PC-9 (cell line): Measurements from ENCODE around the gene USF1. TPM values are rescaled to one million over a fixed set of nuclear protein-coding genes. Genes with fewer than 3 reads are reported as not detected.

Source experiments
- Bru-seq: library from RNA; stranded (reverse); fragments of 400-500 nt; gene quantifications from one replicate; lab custom pipeline; 2021; lab: Mats Ljungman, UMichigan
- BruChase-seq, 2 experiments: library from RNA; stranded (reverse); fragments of 400-500 nt; gene quantifications; one replicate each; lab custom pipeline; 2021; lab: Mats Ljungman, UMichigan
- BruUV-seq: library from RNA; stranded (reverse); fragments of 400-500 nt; replicated peaks from 2 replicates; lab custom pipeline; 2021; lab: Mats Ljungman, UMichigan
- CTCF ChIA-PET: fragments of 300-600 bp; sonication (Branson Sonifier 250); formaldehyde crosslinking; loops from one replicate; lab custom pipeline; 2022; ENCODE audit warnings: antibody characterized with exemption; lab: Charles Lee
- POLR2A ChIA-PET: fragments of 300-600 bp; sonication (Branson Sonifier 250); formaldehyde crosslinking; loops from one replicate; lab custom pipeline; 2022; ENCODE audit warnings: antibody characterized with exemption; ENCODE audit not compliant: unreplicated experiment; lab: Charles Lee
- DNase-seq, 2 experiments: peaks; one replicate each; pipeline versions ENCODE4 v3.0.0 to v3.0.0-alpha.2; 2015 to 2022; ENCODE audit warnings: mixed read lengths in 1 of 2
- H2AFZ ChIP-seq: fragments of 200-600 bp; sonication (generic); 2 replicates; pipeline ENCODE4 v1.8.1; 2017; ENCODE audit warnings: antibody characterized with exemption
- H3F3A ChIP-seq: fragments of 200-600 bp; sonication (generic); 2 replicates; pipeline ENCODE4 v1.8.1; 2017; ENCODE audit warnings: antibody characterized with exemption, mild to moderate bottlenecking, low read depth; ENCODE audit not compliant: insufficient read depth
- H3K27ac ChIP-seq: fragments of 200-600 bp; sonication (generic); 2 replicates; pipeline ENCODE4 v1.6.1; 2016; ENCODE audit warnings: mixed run types
- H3K27me3 ChIP-seq: fragments of 200-600 bp; sonication (generic); 2 replicates; pipeline ENCODE4 v1.6.1; 2016; ENCODE audit warnings: low read depth, mixed run types; ENCODE audit not compliant: insufficient read depth
- H3K36me3 ChIP-seq: fragments of 200-600 bp; sonication (generic); 2 replicates; pipeline ENCODE4 v1.6.1; 2016; ENCODE audit warnings: low read depth, mixed run types
- H3K4me1 ChIP-seq: fragments of 200-600 bp; sonication (generic); replicated peaks from 2 replicates; pipeline ENCODE4 v1.6.1; 2016; ENCODE audit warnings: mixed run types; ENCODE audit not compliant: insufficient read depth
- H3K4me2 ChIP-seq: fragments of 200-600 bp; sonication (generic); 2 replicates; pipeline ENCODE4 v1.6.1; 2017; ENCODE audit warnings: mixed run types
- H3K4me3 ChIP-seq: fragments of 200-600 bp; sonication (generic); 2 replicates; pipeline ENCODE4 v1.6.1; 2016; ENCODE audit warnings: mixed run types
- H3K79me2 ChIP-seq: fragments of 200-600 bp; sonication (generic); 2 replicates; pipeline ENCODE4 v1.6.1; 2017; ENCODE audit warnings: low read depth, mixed run types
- H3K9me2 ChIP-seq: fragments of 200-600 bp; sonication (generic); 2 replicates; pipeline ENCODE4 v1.8.1; 2017; ENCODE audit warnings: mild to moderate bottlenecking; ENCODE audit not compliant: insufficient read depth
- H3K9me3 ChIP-seq: fragments of 200-600 bp; sonication (generic); 2 replicates; pipeline ENCODE4 v1.8.1; 2016; ENCODE audit warnings: low read depth; ENCODE audit not compliant: insufficient read depth
- H4K20me1 ChIP-seq: fragments of 200-600 bp; sonication (generic); 2 replicates; pipeline ENCODE4 v1.8.1; 2017; ENCODE audit not compliant: insufficient read depth
- EZH2 ChIP-seq: fragments of 200-600 bp; sonication (generic); IDR thresholded peaks from 2 replicates; pipeline ENCODE4 v1.8.0; 2017; ENCODE audit warnings: antibody characterized with exemption, low read depth
- intact Hi-C: fragments of 100-400 bp; cut with micrococcal nuclease; formaldehyde crosslinking; loops from one replicate; pipeline ENCODE4 v1.10.0; 2022; ENCODE audit not compliant: unreplicated experiment
- long read RNA-seq: library from polyadenylated mRNA; stranded (forward); transcript quantifications from one replicate; pipeline ENCODE4 v2.0.0, GENCODE V29; 2022
- total RNA-seq: library from RNA; stranded (reverse); gene quantifications from 2 replicates; pipeline ENCODE4 v1.2.3, GENCODE V29; 2021
- TF ChIP-seq, protein P1 (sequence below): fragments of 200-600 bp; sonication (generic); conservative IDR thresholded peaks from 2 replicates; pipeline ENCODE4 v1.6.1; 2017; ENCODE audit warnings: mixed run types, antibody characterized with exemption, mild to moderate bottlenecking, moderate library complexity

USF1 gene, protein sequence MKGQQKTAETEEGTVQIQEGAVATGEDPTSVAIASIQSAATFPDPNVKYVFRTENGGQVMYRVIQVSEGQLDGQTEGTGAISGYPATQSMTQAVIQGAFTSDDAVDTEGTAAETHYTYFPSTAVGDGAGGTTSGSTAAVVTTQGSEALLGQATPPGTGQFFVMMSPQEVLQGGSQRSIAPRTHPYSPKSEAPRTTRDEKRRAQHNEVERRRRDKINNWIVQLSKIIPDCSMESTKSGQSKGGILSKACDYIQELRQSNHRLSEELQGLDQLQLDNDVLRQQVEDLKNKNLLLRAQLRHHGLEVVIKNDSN
- 34.8 and 43.2 TPM in 2 replicates for total RNA-seq
- Bru-seq, nascent RNA, result percentile 65 among the genes with signal in this experiment
- percentile 79 among the genes with signal in this experiment for BruChase-seq, experiment 1, labeled RNA remaining after a 2-hour chase
- BruChase-seq, experiment 2, labeled RNA remaining after a 6-hour chase, result percentile 87 among the genes with signal in this experiment
- long read RNA-seq, partial matches to known transcripts, result 0 of 4 reads
- long read RNA-seq, other reads (novel, unspliced or antisense), result 2 of 4 reads

DNA sequence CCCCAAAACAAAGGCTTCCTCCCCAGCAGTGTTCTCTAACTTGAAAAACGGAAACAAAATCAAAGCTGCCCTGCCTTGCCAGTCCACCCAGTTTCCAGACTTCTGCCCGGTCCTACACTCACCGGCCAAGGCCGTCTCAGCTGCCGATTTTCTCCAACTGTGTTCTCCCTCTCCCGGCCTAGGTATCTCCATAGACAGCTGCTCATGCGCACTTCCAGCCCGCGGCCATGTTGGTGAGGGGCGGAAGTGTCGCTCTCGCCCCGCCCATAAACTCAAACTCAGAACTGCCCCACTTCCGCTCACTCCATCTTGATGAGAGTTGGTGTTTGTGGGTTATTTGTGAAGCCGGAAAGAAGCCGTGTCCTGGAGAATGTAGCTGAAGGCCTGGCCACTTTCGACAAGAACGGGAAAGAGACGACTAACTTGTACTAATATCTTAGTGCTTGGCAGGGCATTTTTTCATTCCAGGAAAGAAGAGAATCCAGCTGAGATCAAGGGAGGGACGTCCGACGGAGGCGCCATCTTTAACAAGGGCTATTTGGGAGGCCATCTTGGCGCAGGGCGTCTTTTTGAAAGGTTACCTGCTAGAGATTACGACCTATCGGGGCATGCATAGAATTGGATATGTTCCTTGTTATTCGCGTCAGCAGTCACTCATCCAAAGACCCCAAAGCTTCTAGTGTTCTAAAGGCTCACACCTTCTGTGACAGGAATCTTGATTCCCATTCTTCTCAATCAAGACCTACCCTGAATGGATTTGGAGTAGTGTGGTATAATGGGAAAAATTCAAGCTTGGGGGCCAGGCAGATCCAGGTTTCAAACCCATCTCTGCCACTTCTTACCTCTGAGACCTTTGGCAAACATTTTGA is at the start of gene USF1:
USF1 (minus strand) TSS at position 242 of the 869 bp plus-strand sequence. CDS start 2,702 bp downstream, outside the sequence.
- H4K20me1 ChIP-seq, result no peaks in the 10 kb centered on the region
- H3K4me1 ChIP-seq, result peaks cover 15% of the 10 kb centered on the region
- H3K4me2 ChIP-seq, result peak within 1 kb of the TSS; percentile 87
- ChIA-PET CTCF (interaction anchor here (0.5 to 2.3 kb wide), 4 partner anchors 39 to 56 kb away, joined by 3 to 11 read pairs (median 6); partner anchors contain the start of gene KLHDC9), POLR2A (interaction anchor here (0.6 to 1.1 kb wide), 10 partner anchors 23 to 324 kb away, joined by 3 to 7 read pairs (median 4); partner anchors contain the start of genes F11R and SDHC)
- H3K79me2 ChIP-seq, result peaks cover 21% of the 10 kb centered on the region
- H3K27me3 ChIP-seq, result no peaks in the 10 kb centered on the region
- peak within 1 kb of the TSS; percentile 85 for H3K27ac ChIP-seq
- peaks cover 16% of the 10 kb centered on the region for H3K9me3 ChIP-seq
- BruUV-seq, result TSS peak; percentile 85
- peak within 1 kb of the TSS; percentile 66 for H3K4me3 ChIP-seq
- no peak for TF ChIP-seq EZH2
- TF ChIP-seq, protein P1, sequence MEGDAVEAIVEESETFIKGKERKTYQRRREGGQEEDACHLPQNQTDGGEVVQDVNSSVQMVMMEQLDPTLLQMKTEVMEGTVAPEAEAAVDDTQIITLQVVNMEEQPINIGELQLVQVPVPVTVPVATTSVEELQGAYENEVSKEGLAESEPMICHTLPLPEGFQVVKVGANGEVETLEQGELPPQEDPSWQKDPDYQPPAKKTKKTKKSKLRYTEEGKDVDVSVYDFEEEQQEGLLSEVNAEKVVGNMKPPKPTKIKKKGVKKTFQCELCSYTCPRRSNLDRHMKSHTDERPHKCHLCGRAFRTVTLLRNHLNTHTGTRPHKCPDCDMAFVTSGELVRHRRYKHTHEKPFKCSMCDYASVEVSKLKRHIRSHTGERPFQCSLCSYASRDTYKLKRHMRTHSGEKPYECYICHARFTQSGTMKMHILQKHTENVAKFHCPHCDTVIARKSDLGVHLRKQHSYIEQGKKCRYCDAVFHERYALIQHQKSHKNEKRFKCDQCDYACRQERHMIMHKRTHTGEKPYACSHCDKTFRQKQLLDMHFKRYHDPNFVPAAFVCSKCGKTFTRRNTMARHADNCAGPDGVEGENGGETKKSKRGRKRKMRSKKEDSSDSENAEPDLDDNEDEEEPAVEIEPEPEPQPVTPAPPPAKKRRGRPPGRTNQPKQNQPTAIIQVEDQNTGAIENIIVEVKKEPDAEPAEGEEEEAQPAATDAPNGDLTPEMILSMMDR, result 0 out of 2 replicates have a peak, but pooled peaks have one; percentile 19
- H3K9me2 ChIP-seq, result no peaks in the 10 kb centered on the region
- no peaks in the 10 kb centered on the region; the same call in 1 of the 2 replicates for H3K36me3 ChIP-seq
- intact Hi-C loops, result loop anchor here (1.0 to 2.0 kb wide), 3 partner anchors 37 to 52 kb away; partner anchors contain the start of gene KLHDC9
- peak; percentile 89 to 90 for DNase-seq
- H2AFZ ChIP-seq, result peak within 1 kb of the TSS; percentile 80
- H3F3A ChIP-seq, result peaks cover 3% of the 10 kb centered on the region; the same call in 1 of the 2 replicates

DNA sequence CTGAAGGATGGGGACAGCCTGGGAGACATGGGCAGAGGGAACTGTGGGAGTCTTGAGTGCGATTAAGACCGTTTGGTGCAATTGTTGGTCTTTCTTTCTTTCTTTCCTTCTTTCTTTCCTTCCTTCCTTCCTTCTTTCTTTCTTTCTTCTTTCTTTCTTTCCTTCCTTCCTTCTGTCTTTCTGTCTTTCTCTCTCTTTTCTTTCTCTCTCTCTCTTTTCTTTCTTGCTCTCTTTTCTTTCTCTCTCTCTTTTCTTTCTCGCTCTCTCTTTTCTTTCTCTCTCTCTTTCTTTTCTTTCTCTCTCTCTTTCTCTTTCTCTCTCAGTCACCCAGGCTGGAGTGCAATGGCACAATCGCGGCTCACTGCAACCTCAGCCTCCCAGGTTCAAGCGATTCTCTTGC is 49.5 kb upstream of the USF1 start:
- Histone ChIP-seq H3K27ac (no peak overlapping the region), H3K27me3 (no peaks in the 10 kb centered on the region), H4K20me1 (no peaks in the 10 kb centered on the region), H3K9me2 (no peaks in the 10 kb centered on the region), H3K4me3 (no peak overlapping the region), H3K4me2 (no peak overlapping the region), H3F3A (peaks cover 30% of the 10 kb centered on the region), H3K79me2 (no peaks in the 10 kb centered on the region), H2AFZ (no peak overlapping the region), H3K36me3 (no peaks in the 10 kb centered on the region), H3K4me1 (peaks cover 48% of the 10 kb centered on the region), H3K9me3 (no peaks in the 10 kb centered on the region)
- ChIA-PET POLR2A (no interaction called here), CTCF (interaction anchor here (0.7 kb wide), 1 partner anchor 27 kb away, joined by 3 read pairs; no protein-coding TSS in a partner anchor)
- intact Hi-C loops, result no loop called here
- no peak for DNase-seq
- no TSS peak for BruUV-seq
- no peak for TF ChIP-seq EZH2
- TF ChIP-seq, protein P1, result no peak

DNA sequence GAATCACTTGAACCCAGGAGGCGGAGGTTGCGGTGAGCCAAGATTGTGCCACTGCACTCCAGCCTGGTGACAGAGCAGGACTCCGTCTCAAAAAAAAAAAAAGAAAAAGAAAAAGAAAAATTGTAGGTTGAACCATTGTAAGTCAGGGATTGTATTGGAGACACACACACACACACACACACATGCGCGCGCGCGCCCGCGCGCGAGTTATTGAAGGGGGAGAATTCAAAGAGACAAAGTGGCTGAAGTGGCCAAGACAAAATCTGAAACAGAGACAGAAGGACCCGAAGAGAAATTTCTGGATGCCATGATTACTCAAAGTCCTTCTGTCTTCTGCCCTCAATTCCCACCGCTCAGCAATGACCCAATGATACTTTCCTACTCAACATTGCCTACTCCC is 48.7 kb upstream of the USF1 start:
- Histone ChIP-seq H3K4me3 (no peak overlapping the region), H2AFZ (no peak overlapping the region), H3K36me3 (no peaks in the 10 kb centered on the region), H3F3A (peaks cover 23% of the 10 kb centered on the region), H3K9me2 (no peaks in the 10 kb centered on the region), H3K9me3 (no peaks in the 10 kb centered on the region), H3K27ac (no peak overlapping the region), H3K79me2 (no peaks in the 10 kb centered on the region), H3K27me3 (no peaks in the 10 kb centered on the region), H3K4me1 (peaks cover 55% of the 10 kb centered on the region), H3K4me2 (no peak overlapping the region), H4K20me1 (no peaks in the 10 kb centered on the region)
- POLR2A ChIA-PET, result no interaction called here
- intact Hi-C loops, result no loop called here
- TF ChIP-seq EZH2, result no peak
- TF ChIP-seq, protein P1, result no peak
- no TSS peak for BruUV-seq
- DNase-seq, result no peak
- CTCF ChIA-PET, result no interaction called here
